ENCODE results near the gene VEPH1. TPM values are rescaled to one million over a fixed set of nuclear protein-coding genes. Genes with fewer than 3 reads are reported as not detected.
A peak's percentile ranks its signal among the peaks of the same experiment; 100 is the strongest.

VEPH1 gene
- 0.16 TPM for total RNA-seq
- long read RNA-seq = 0 reads

GRCh38 chr3:157502916-157503595 lies at the start of gene VEPH1:
VEPH1 (minus strand) TSS chr3:157503416; CDS start chr3:157495349, 8,067 bp downstream.
- intact Hi-C loops (cut with micrococcal nuclease) = no loop called here
- Histone ChIP-seq H3K27ac (replicated peaks) (no peak within 1 kb of the TSS), H3K4me1 (peaks cover 12% of the 10 kb centered on the region), H3K9me3 (replicated peaks) (peaks cover 3% of the 10 kb centered on the region), H3K36me3 (no peaks in the 10 kb centered on the region), H3K4me3 (no peak within 1 kb of the TSS), H3K27me3 (ENCODE audit: low read depth) (peaks cover 63% of the 10 kb centered on the region)
- DNase-seq = no peak
- no peak for TF ChIP-seq CTCF (IDR thresholded peaks at IDR 0.05; ENCODE audit: borderline replicate concordance)

GRCh38 chr3:157551961-157552360 lies 48.7 kb upstream of the VEPH1 start:
- no peak for TF ChIP-seq CTCF (IDR thresholded peaks at IDR 0.05; ENCODE audit: borderline replicate concordance)
- H3K4me1 ChIP-seq = no peaks in the 10 kb centered on the region
- peaks cover 19% of the 10 kb centered on the region for H3K9me3 ChIP-seq (replicated peaks)
- no peak overlapping the region for H3K4me3 ChIP-seq
- intact Hi-C loops (cut with micrococcal nuclease) = no loop called here
- H3K27ac ChIP-seq (replicated peaks) = no peak overlapping the region
- no peaks in the 10 kb centered on the region for H3K27me3 ChIP-seq (ENCODE audit: low read depth)
- DNase-seq = no peak
- H3K36me3 ChIP-seq = no peaks in the 10 kb centered on the region

GRCh38 chr3:157549498-157549897 lies 46.3 kb upstream of the VEPH1 start:
- H3K9me3 ChIP-seq (replicated peaks) = peaks cover 19% of the 10 kb centered on the region
- H3K4me1 ChIP-seq = no peaks in the 10 kb centered on the region
- H3K27ac ChIP-seq (replicated peaks) = no peak overlapping the region
- intact Hi-C loops (cut with micrococcal nuclease) = no loop called here
- H3K36me3 ChIP-seq = no peaks in the 10 kb centered on the region
- TF ChIP-seq CTCF (IDR thresholded peaks at IDR 0.05; ENCODE audit: borderline replicate concordance) = no peak
- H3K27me3 ChIP-seq (ENCODE audit: low read depth) = peaks cover under 1% of the 10 kb centered on the region
- no peak overlapping the region for H3K4me3 ChIP-seq
- no peak for DNase-seq

GRCh38 chr3:157544501-157545130 lies 41.4 kb upstream of the VEPH1 start:
- H3K4me3 ChIP-seq = peak overlapping the region; percentile 63
- peaks cover 6% of the 10 kb centered on the region for H3K9me3 ChIP-seq (replicated peaks)
- TF ChIP-seq CTCF (IDR thresholded peaks at IDR 0.05; ENCODE audit: borderline replicate concordance) = no peak
- peak overlapping the region; percentile 69 for H3K27ac ChIP-seq (replicated peaks)
- H3K4me1 ChIP-seq = peaks cover 7% of the 10 kb centered on the region
- intact Hi-C loops (cut with micrococcal nuclease) = no loop called here
- no peak for DNase-seq
- peaks cover 23% of the 10 kb centered on the region for H3K27me3 ChIP-seq (ENCODE audit: low read depth)
- no peaks in the 10 kb centered on the region for H3K36me3 ChIP-seq

- Histone ChIP-seq H3K27me3 (ENCODE audit: low read depth) (peaks cover 23% of the 10 kb centered on the region), H3K27ac (replicated peaks) (peak overlapping the region; percentile 69), H3K4me3 (peak overlapping the region; percentile 63), H3K36me3 (no peaks in the 10 kb centered on the region), H3K9me3 (replicated peaks) (peaks cover 6% of the 10 kb centered on the region), H3K4me1 (peaks cover 7% of the 10 kb centered on the region)
- TF ChIP-seq CTCF (IDR thresholded peaks at IDR 0.05; ENCODE audit: borderline replicate concordance) = no peak
- DNase-seq = no peak
- intact Hi-C loops (cut with micrococcal nuclease) = no loop called here
Measured at GRCh38 chr3:157543501-157544035, 40.4 kb upstream of the VEPH1 start.
